HepG2 (cell line): ENCODE measurements around the gene SYVN1. TPM values are rescaled to one million over a fixed set of nuclear protein-coding genes. Genes with fewer than 3 reads are reported as not detected.

Source experiments
- FOXK2 ChIP-seq: fragments of 450-650 bp; IDR thresholded peaks from 2 replicates; pipeline ENCODE4 v1.6.1; 2016
- HOXD1 ChIP-seq: sonication (generic); formaldehyde crosslinking; IDR thresholded peaks from 2 replicates; pipeline ENCODE4 v1.5.0; 2020; ENCODE audit warnings: missing genetic modification reagents
- KLF9 ChIP-seq: IDR thresholded peaks from 2 replicates; pipeline ENCODE4 v1.6.1; 2016; ENCODE audit warnings: low read depth
- TAF1 ChIP-seq: sonication (generic); formaldehyde crosslinking; IDR thresholded peaks from 2 replicates; pipeline ENCODE4 v1.4.0; 2020; ENCODE audit warnings: missing genetic modification reagents
- XRCC5 ChIP-seq: fragments of 200-400 bp; formaldehyde crosslinking; optimal IDR thresholded peaks from 2 replicates; pipeline ENCODE3; 2017; ENCODE audit warnings: mild to moderate bottlenecking, low read length
- ZBTB21 ChIP-seq: sonication (generic); formaldehyde crosslinking; IDR thresholded peaks from 2 replicates; pipeline ENCODE4 v1.4.0; 2020; ENCODE audit warnings: missing genetic modification reagents
- ZFY ChIP-seq: sonication (generic); formaldehyde crosslinking; IDR thresholded peaks from 2 replicates; pipeline ENCODE4 v1.4.0; 2020; ENCODE audit warnings: missing genetic modification reagents
- ZIK1 ChIP-seq: sonication (generic); formaldehyde crosslinking; IDR thresholded peaks from 2 replicates; pipeline ENCODE4 v1.5.0; 2020; ENCODE audit warnings: mild to moderate bottlenecking, low read depth, missing genetic modification reagents, borderline replicate concordance
- ZNF234 ChIP-seq: sonication (generic); formaldehyde crosslinking; conservative IDR thresholded peaks from 2 replicates; pipeline ENCODE4 v1.5.1; 2020; ENCODE audit warnings: mild to moderate bottlenecking, missing genetic modification reagents
- ZNF484 ChIP-seq: sonication (generic); formaldehyde crosslinking; IDR thresholded peaks from 2 replicates; pipeline ENCODE4 v1.5.1; 2020; ENCODE audit warnings: mild to moderate bottlenecking, low read depth, missing genetic modification reagents, borderline replicate concordance
- ZNF720 ChIP-seq: sonication (generic); formaldehyde crosslinking; IDR thresholded peaks from 2 replicates; pipeline ENCODE4 v1.4.0; 2020; ENCODE audit warnings: missing genetic modification reagents
- ZNF790 ChIP-seq: sonication (generic); formaldehyde crosslinking; IDR thresholded peaks from 2 replicates; pipeline ENCODE4 v1.8.0; 2022; ENCODE audit warnings: missing genetic modification reagents, mild to moderate bottlenecking, borderline replicate concordance
- polyA plus RNA-seq, 8 experiments: library from polyadenylated mRNA; depleted of rRNA in 3 of 8; stranded (reverse) in 7 of 8; unstranded in 1 of 8; fragments of >200 nt; fragmentation: Illumina TruSeq in 4 of 8; extraction: Trizol in 4 of 8; gene quantifications; 2 replicates each; pipeline versions ENCODE4 v1.2.1 to v1.2.3, GENCODE V29; 2011 to 2016; ENCODE audit warnings: low read depth in 4 of 8, missing spikeins in 1 of 8, mixed read lengths in 1 of 8; ENCODE audit not compliant: insufficient read depth in 1 of 8
- total RNA-seq, 5 experiments: library from RNA; depleted of rRNA; stranded (reverse); fragments of >200 nt; fragmentation: Illumina TruSeq; extraction: Trizol; gene quantifications; 2 replicates each; pipeline ENCODE4 v1.2.3, GENCODE V29; 2016; ENCODE audit warnings: low read depth in 1 of 5
- TF ChIP-seq, protein P1 (sequence below): sonication (generic); formaldehyde crosslinking; IDR thresholded peaks from 2 replicates; pipeline ENCODE4 v1.4.0; 2020; ENCODE audit warnings: missing genetic modification reagents, borderline replicate concordance
- TF ChIP-seq, protein P2 (sequence below): sonication (generic); formaldehyde crosslinking; IDR thresholded peaks from 2 replicates; pipeline ENCODE4 v1.4.0; 2020; ENCODE audit warnings: missing genetic modification reagents, borderline replicate concordance
- TF ChIP-seq, protein P3 (sequence below): sonication (generic); formaldehyde crosslinking; IDR thresholded peaks from 2 replicates; pipeline ENCODE4 v1.5.0; 2020; ENCODE audit warnings: missing genetic modification reagents
- TF ChIP-seq, protein P4 (sequence below): sonication (generic); formaldehyde crosslinking; IDR thresholded peaks from 2 replicates; pipeline ENCODE4 v1.4.0; 2020; ENCODE audit warnings: mild to moderate bottlenecking, missing genetic modification reagents
- TF ChIP-seq, protein P5 (sequence below): sonication (generic); formaldehyde crosslinking; IDR thresholded peaks from 2 replicates; pipeline ENCODE4 v1.5.0; 2020; ENCODE audit warnings: missing genetic modification reagents, mild to moderate bottlenecking, borderline replicate concordance

The SYVN1 gene
- total and polyA plus RNA-seq, 2 of the 13 experiments (the other 11 are each of a cell fraction or from before 2014, with no cell fraction given), result 10.3 to 22.5 TPM

DNA sequence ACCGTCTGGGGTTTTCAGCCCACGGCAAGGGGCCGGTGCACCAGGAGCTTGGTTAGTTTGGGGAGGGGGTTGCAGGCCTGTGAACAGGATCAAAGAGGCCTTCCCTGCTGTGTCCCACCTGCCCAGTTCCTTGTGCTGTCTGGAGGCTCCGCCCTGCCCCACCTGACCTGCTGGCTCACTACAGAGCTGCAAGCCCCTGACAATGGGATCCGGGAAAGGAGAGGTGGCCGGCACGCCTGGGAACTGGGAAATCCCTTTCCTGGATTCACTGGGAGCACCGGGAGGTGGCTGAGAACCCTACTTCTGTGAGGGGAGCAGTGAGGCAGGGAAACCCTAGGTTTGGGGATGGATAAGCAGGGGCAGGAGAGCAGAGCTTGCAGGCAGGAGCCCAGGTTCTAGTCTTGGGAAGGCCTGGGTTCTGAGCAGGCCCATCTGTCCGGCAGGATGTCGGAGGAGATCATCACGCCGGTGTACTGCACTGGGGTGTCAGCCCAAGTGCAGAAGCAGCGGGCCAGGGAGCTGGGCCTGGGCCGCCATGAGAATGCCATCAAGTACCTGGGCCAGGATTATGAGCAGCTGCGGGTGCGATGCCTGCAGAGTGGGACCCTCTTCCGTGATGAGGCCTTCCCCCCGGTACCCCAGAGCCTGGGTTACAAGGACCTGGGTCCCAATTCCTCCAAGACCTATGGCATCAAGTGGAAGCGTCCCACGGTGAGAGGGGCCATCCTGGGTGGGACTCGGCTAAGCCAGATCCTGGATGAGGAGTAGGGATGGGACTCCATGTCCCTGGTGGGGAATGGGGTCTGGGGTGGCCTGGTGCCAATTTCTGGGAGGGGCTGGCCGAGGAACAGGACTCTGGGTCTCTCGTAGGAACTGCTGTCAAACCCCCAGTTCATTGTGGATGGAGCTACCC lies 48.2 kb upstream of the SYVN1 start (continued):
- TF ChIP-seq, protein P1, sequence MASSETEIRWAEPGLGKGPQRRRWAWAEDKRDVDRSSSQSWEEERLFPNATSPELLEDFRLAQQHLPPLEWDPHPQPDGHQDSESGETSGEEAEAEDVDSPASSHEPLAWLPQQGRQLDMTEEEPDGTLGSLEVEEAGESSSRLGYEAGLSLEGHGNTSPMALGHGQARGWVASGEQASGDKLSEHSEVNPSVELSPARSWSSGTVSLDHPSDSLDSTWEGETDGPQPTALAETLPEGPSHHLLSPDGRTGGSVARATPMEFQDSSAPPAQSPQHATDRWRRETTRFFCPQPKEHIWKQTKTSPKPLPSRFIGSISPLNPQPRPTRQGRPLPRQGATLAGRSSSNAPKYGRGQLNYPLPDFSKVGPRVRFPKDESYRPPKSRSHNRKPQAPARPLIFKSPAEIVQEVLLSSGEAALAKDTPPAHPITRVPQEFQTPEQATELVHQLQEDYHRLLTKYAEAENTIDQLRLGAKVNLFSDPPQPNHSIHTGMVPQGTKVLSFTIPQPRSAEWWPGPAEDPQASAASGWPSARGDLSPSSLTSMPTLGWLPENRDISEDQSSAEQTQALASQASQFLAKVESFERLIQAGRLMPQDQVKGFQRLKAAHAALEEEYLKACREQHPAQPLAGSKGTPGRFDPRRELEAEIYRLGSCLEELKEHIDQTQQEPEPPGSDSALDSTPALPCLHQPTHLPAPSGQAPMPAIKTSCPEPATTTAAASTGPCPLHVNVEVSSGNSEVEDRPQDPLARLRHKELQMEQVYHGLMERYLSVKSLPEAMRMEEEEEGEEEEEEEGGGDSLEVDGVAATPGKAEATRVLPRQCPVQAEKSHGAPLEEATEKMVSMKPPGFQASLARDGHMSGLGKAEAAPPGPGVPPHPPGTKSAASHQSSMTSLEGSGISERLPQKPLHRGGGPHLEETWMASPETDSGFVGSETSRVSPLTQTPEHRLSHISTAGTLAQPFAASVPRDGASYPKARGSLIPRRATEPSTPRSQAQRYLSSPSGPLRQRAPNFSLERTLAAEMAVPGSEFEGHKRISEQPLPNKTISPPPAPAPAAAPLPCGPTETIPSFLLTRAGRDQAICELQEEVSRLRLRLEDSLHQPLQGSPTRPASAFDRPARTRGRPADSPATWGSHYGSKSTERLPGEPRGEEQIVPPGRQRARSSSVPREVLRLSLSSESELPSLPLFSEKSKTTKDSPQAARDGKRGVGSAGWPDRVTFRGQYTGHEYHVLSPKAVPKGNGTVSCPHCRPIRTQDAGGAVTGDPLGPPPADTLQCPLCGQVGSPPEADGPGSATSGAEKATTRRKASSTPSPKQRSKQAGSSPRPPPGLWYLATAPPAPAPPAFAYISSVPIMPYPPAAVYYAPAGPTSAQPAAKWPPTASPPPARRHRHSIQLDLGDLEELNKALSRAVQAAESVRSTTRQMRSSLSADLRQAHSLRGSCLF (CRISPR knock-in tag), result no peak
- no peak for TF ChIP-seq ZNF234 (CRISPR knock-in tag)
- TF ChIP-seq ZBTB21 (CRISPR knock-in tag), result no peak
- TF ChIP-seq, protein P2, sequence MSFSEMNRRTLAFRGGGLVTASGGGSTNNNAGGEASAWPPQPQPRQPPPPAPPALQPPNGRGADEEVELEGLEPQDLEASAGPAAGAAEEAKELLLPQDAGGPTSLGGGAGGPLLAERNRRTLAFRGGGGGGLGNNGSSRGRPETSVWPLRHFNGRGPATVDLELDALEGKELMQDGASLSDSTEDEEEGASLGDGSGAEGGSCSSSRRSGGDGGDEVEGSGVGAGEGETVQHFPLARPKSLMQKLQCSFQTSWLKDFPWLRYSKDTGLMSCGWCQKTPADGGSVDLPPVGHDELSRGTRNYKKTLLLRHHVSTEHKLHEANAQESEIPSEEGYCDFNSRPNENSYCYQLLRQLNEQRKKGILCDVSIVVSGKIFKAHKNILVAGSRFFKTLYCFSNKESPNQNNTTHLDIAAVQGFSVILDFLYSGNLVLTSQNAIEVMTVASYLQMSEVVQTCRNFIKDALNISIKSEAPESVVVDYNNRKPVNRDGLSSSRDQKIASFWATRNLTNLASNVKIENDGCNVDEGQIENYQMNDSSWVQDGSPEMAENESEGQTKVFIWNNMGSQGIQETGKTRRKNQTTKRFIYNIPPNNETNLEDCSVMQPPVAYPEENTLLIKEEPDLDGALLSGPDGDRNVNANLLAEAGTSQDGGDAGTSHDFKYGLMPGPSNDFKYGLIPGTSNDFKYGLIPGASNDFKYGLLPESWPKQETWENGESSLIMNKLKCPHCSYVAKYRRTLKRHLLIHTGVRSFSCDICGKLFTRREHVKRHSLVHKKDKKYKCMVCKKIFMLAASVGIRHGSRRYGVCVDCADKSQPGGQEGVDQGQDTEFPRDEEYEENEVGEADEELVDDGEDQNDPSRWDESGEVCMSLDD (CRISPR knock-in tag), result no peak
- TF ChIP-seq ZNF790 (CRISPR knock-in tag), result no peak
- TF ChIP-seq FOXK2, result no peak
- TF ChIP-seq, protein P3, sequence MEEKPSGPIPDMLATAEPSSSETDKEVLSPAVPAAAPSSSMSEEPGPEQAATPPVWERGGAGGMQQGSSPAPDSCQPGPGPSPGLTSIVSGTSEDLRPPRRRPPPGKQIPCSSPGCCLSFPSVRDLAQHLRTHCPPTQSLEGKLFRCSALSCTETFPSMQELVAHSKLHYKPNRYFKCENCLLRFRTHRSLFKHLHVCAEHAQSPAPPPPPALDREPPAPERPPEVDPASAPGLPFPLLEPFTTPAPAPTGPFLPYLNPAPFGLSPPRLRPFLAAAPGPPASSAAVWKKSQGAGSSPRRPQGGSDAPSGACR (CRISPR knock-in tag), result no peak
- TF ChIP-seq, protein P4, sequence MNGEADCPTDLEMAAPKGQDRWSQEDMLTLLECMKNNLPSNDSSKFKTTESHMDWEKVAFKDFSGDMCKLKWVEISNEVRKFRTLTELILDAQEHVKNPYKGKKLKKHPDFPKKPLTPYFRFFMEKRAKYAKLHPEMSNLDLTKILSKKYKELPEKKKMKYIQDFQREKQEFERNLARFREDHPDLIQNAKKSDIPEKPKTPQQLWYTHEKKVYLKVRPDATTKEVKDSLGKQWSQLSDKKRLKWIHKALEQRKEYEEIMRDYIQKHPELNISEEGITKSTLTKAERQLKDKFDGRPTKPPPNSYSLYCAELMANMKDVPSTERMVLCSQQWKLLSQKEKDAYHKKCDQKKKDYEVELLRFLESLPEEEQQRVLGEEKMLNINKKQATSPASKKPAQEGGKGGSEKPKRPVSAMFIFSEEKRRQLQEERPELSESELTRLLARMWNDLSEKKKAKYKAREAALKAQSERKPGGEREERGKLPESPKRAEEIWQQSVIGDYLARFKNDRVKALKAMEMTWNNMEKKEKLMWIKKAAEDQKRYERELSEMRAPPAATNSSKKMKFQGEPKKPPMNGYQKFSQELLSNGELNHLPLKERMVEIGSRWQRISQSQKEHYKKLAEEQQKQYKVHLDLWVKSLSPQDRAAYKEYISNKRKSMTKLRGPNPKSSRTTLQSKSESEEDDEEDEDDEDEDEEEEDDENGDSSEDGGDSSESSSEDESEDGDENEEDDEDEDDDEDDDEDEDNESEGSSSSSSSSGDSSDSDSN, result peak; percentile 13; the same call in 1 of the 2 replicates
- TF ChIP-seq, protein P5, sequence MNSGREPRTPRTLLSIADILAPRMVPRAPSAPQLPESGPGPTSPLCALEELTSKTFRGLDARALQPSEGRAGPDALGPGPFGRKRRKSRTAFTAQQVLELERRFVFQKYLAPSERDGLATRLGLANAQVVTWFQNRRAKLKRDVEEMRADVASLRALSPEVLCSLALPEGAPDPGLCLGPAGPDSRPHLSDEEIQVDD (CRISPR knock-in tag), result 0 out of 2 replicates have a peak, but pooled peaks have one; percentile 19
- peak; percentile 71 for TF ChIP-seq ZFY (CRISPR knock-in tag)
- TF ChIP-seq HOXD1, result no peak
- peak; percentile 48; the same call in 1 of the 2 replicates for TF ChIP-seq TAF1 (CRISPR knock-in tag)
- TF ChIP-seq ZNF720 (CRISPR knock-in tag), result no peak
- TF ChIP-seq ZIK1 (CRISPR knock-in tag), result no peak
- no peak for TF ChIP-seq ZNF484 (CRISPR knock-in tag)
- TF ChIP-seq KLF9 (CRISPR knock-in tag), result no peak
- TF ChIP-seq XRCC5, result no peak
